ENCODE data around the gene RAB7A. TPM values are rescaled to one million over a fixed set of nuclear protein-coding genes. Genes with fewer than 3 reads are reported as not detected.
A peak's percentile ranks its signal among the peaks of the same experiment; 100 is the strongest.

The RAB7A gene
- total and polyA plus RNA-seq, 2 of the 8 experiments (the other 6 are each of a cell fraction or from before 2014, with no cell fraction given): 179 to 195 TPM

DNA sequence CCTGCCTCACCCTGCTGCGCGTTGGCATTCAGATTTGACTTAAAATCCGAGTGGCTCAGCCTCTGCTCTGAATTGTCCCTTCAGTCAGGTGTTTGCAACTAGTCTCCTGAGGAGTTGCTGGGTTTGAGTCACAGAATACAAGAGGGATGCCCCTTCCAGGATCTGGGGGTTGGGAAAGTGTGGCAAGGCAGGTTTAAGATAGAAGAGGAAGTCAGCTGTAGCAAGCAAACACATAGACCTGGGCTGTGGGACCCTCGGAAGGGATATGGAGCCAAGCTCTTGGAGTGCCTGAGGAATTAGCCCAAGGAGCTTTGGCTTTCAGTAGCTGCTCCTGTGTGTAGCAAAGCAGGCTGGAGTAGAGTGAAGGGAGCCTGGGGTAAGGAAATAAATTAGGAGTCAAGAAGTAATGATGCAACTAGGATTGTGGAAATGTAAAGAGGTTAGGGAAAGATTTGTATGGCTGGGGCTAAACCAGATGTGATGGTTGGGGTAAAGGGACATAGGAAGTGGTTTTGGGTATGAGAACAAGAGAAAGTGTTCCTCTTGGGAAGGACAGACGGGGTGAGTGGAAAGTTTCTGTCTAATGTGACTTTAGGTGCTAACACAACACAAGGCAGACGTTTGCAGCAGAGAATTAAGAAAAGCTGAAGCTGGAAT is 41.2 kb downstream of the RAB7A start:
- Histone ChIP-seq H4K91ac (replicated peaks; ENCODE audit: insufficient read length, low read length) (no peak overlapping the region), H3K4me3 (ENCODE audit: extremely low read depth in 1 of 4, insufficient read depth in 2 of 4, low read depth in 3 of 4, low read length in 4 of 4) (no peak overlapping the region), H4K5ac (ENCODE audit: insufficient read length, low read depth, low read length) (no peak overlapping the region), H2BK5ac (ENCODE audit: low read depth, low read length) (no peak overlapping the region), H4K20me1 (replicated peaks in 1 of 2; ENCODE audit: control insufficient read depth in 1 of 2, insufficient read depth in 2 of 2, low read length in 2 of 2) (peaks cover 11 to 20% of the 10 kb centered on the region in 2 experiments), H3K79me2 (ENCODE audit: control insufficient read depth in 1 of 2, insufficient read depth in 2 of 2, low read length in 2 of 2) (peaks cover 3 to 95% of the 10 kb centered on the region in 2 experiments; a peak in 3 of 4 replicates), H3K4ac (replicated peaks; ENCODE audit: insufficient read length, low read depth, low read length) (no peak overlapping the region), H2BK15ac (ENCODE audit: low read length) (no peak overlapping the region), H3K9ac (replicated peaks in 1 of 4; ENCODE audit: extremely low read depth in 1 of 4, low read depth in 3 of 4, low read length in 3 of 4) (0 out of 7 replicates have a peak overlapping the region, but pooled peaks of 1 of the 4 experiments have one; percentile 9), H3K27me3 (replicated peaks in 1 of 4; ENCODE audit: control insufficient read depth in 3 of 4, extremely low read depth in 1 of 4, insufficient read depth in 3 of 4, low read length in 3 of 4) (no peaks in the 10 kb centered on the region), H2AFZ (ENCODE audit: low read length) (no peak overlapping the region), H2BK120ac (replicated peaks; ENCODE audit: low read depth, low read length) (no peak overlapping the region), H3K23ac (ENCODE audit: insufficient read length) (no peak overlapping the region), H3K79me1 (ENCODE audit: low read depth, low read length) (peaks cover 14% of the 10 kb centered on the region), H2BK12ac (ENCODE audit: low read depth, low read length) (no peak overlapping the region), H3K18ac (ENCODE audit: extremely low read depth, low read length) (no peak overlapping the region), H3K4me2 (ENCODE audit: insufficient read depth in 1 of 2, low read depth in 2 of 2, low read length in 2 of 2) (no peak overlapping the region), H2BK20ac (ENCODE audit: low read length) (no peak overlapping the region), H3K4me1 (replicated peaks in 1 of 4; ENCODE audit: control insufficient read depth in 3 of 4, insufficient read depth in 4 of 4, low read length in 3 of 4) (no peaks in the 10 kb centered on the region; a peak in 3 of 7 replicates), H3K27ac (ENCODE audit: low read depth, low read length) (no peak overlapping the region), H3K9me3 (ENCODE audit: insufficient read depth in 2 of 2, low read depth in 1 of 2, low read length in 1 of 2) (no peaks in the 10 kb centered on the region; a peak in 1 of 4 replicates), H3K56ac (replicated peaks; ENCODE audit: insufficient read length, low read depth, low read length) (no peak overlapping the region), H3K23me2 (ENCODE audit: low read depth, low read length) (no peaks in the 10 kb centered on the region; the same call in 1 of the 2 replicates), H4K8ac (ENCODE audit: extremely low read depth, insufficient read depth, low read length) (no peak overlapping the region), H3K14ac (ENCODE audit: insufficient read length) (no peak overlapping the region), H3K36me3 (ENCODE audit: control insufficient read depth in 2 of 4, insufficient read depth in 4 of 4, low read length in 3 of 4) (peaks cover 0 to 9% (median 1%) of the 10 kb centered on the region in 4 experiments; a peak in 2 of 8 replicates), H2AK5ac (ENCODE audit: low read depth, low read length) (no peak overlapping the region)
- CTCF ChIA-PET (ENCODE audit: partially characterized antibody): interaction anchor here (1.4 to 2.8 kb wide), 3 partner anchors 16 to 87 kb away, joined by 5 to 8 read pairs (median 6); no protein-coding TSS in a partner anchor
- POLR2A ChIA-PET (ENCODE audit: partially characterized antibody): interaction anchor here (0.9 to 1.1 kb wide), 3 partner anchors 13 to 86 kb away, joined by 3 to 4 read pairs (median 4); no protein-coding TSS in a partner anchor
- FAIRE-seq (no peak), DNase-seq (ENCODE audit: low read depth in 1 of 2, low spot score in 2 of 2) (no peak)
- WGBS, 2 experiments (ENCODE audit: extremely low coverage in 1 of 2, insufficient coverage in 1 of 2, insufficient read length in 1 of 2, insufficient replicate concordance in 2 of 2, low coverage in 1 of 2, low lambda C conversion rate in 2 of 2, missing lambda C conversion rate in 1 of 2): 84% methylated on average over 6 of the region's 6 CpGs; no CpG with 5 or more reads in 1 of the 2 experiments
- TF ChIP-seq POLR2AphosphoS5 (IDR thresholded peaks at IDR 0.05; ENCODE audit: low read depth, low read length) (no peak), ATF2 (IDR thresholded peaks at IDR 0.05; ENCODE audit: low read length) (no peak), TEAD4 (IDR thresholded peaks at IDR 0.05; ENCODE audit: low read depth, low read length) (no peak), SIX5 (IDR thresholded peaks at IDR 0.05; ENCODE audit: low read depth, low read length) (no peak), CEBPB (IDR thresholded peaks at IDR 0.05; ENCODE audit: low read depth, low read length) (no peak), KDM5A (IDR thresholded peaks at IDR 0.05; ENCODE audit: low read length) (no peak), CBX5 (IDR thresholded peaks at IDR 0.05; ENCODE audit: low read depth, low read length) (no peak), BACH1 (IDR thresholded peaks at IDR 0.05; ENCODE audit: low read length) (no peak)
- TF ChIP-seq, protein P1, sequence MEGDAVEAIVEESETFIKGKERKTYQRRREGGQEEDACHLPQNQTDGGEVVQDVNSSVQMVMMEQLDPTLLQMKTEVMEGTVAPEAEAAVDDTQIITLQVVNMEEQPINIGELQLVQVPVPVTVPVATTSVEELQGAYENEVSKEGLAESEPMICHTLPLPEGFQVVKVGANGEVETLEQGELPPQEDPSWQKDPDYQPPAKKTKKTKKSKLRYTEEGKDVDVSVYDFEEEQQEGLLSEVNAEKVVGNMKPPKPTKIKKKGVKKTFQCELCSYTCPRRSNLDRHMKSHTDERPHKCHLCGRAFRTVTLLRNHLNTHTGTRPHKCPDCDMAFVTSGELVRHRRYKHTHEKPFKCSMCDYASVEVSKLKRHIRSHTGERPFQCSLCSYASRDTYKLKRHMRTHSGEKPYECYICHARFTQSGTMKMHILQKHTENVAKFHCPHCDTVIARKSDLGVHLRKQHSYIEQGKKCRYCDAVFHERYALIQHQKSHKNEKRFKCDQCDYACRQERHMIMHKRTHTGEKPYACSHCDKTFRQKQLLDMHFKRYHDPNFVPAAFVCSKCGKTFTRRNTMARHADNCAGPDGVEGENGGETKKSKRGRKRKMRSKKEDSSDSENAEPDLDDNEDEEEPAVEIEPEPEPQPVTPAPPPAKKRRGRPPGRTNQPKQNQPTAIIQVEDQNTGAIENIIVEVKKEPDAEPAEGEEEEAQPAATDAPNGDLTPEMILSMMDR (IDR thresholded peaks at IDR 0.05; ENCODE audit: control extremely low read depth in 1 of 3, insufficient read depth in 1 of 3, low read depth in 1 of 3, low read length in 3 of 3): no peak

Measured in H1 (cell line).